Measurements from ENCODE around the gene FSTL4.

DNA sequence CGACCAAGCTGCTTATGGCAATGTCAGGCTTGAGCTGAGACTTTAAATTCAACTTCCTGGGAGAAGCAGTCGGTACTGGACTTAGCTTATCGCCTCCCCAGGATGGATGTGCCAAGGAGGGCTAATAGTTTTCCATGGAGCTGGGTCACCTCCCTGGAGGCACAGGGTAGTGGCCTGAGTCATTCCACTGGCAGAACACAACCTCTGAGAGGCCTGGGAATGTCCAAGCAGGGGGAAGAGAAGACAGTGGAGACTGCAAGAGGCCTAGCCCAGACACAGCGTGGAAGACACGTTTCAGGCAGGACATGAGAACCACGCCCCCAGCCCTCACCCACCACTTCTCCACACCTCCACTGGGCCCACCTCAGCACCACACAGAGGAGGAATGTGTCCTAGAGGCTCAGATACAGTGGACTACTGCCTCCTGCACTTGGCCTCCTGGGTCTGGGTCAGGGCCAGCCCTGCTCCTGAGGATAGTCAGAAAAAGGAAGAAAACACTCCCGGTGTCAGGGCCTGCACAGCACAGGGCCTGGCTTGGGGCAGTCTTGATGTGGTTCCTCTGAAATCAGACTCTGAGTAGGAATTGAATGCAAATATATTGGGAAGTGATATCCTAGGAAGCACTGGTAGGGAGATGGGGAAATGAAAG is 171.8 kb downstream of the FSTL4 start:
- TF ChIP-seq, protein P1, sequence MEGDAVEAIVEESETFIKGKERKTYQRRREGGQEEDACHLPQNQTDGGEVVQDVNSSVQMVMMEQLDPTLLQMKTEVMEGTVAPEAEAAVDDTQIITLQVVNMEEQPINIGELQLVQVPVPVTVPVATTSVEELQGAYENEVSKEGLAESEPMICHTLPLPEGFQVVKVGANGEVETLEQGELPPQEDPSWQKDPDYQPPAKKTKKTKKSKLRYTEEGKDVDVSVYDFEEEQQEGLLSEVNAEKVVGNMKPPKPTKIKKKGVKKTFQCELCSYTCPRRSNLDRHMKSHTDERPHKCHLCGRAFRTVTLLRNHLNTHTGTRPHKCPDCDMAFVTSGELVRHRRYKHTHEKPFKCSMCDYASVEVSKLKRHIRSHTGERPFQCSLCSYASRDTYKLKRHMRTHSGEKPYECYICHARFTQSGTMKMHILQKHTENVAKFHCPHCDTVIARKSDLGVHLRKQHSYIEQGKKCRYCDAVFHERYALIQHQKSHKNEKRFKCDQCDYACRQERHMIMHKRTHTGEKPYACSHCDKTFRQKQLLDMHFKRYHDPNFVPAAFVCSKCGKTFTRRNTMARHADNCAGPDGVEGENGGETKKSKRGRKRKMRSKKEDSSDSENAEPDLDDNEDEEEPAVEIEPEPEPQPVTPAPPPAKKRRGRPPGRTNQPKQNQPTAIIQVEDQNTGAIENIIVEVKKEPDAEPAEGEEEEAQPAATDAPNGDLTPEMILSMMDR (IDR thresholded peaks at IDR 0.05): no peak
- TF ChIP-seq EZH2 (IDR thresholded peaks at IDR 0.05; ENCODE audit: borderline replicate concordance, insufficient read depth, low read depth, low read length, poor library complexity, severe bottlenecking): no peak

All from B cell (primary cell).